WTC11 (cell line): ENCODE results near the gene ASIC2. TPM values are rescaled to one million over a fixed set of nuclear protein-coding genes. Genes with fewer than 3 reads are reported as not detected.

ENCODE experiments used
- ATAC-seq: fragments of 200-7000 bp; cut with Tn5 transposase; 2 replicates; pipeline ENCODE4 v1.10.0; 2021; ENCODE audit warnings: mild to moderate bottlenecking, moderate library complexity
- CTCF ChIA-PET: fragments of 300-600 bp; sonication (Branson Sonifier 250); formaldehyde crosslinking; loops from one replicate; lab custom pipeline; 2021; ENCODE audit warnings: antibody characterized with exemption; lab: Charles Lee
- POLR2A ChIA-PET: fragments of 350-600 bp; sonication (Branson Sonifier 250); formaldehyde crosslinking; loops from one replicate; lab custom pipeline; 2021; ENCODE audit warnings: antibody characterized with exemption; lab: Charles Lee
- DNase-seq: peaks from one replicate; pipeline ENCODE4 v3.0.0; 2021; ENCODE audit warnings: low spot score
- H3K27ac Mint-ChIP-seq: 2 replicates; pipeline ENCODE4 v1.8.0; 2021; ENCODE audit warnings: mixed read lengths
- H3K27me3 Mint-ChIP-seq: 2 replicates; pipeline ENCODE4 v1.8.0; 2021; ENCODE audit warnings: low read depth, mild to moderate bottlenecking, moderate library complexity, mixed read lengths
- H3K36me3 Mint-ChIP-seq: 2 replicates; pipeline ENCODE4 v1.8.0; 2021; ENCODE audit warnings: mixed read lengths
- H3K4me1 Mint-ChIP-seq: 2 replicates; pipeline ENCODE4 v1.8.0; 2022; ENCODE audit warnings: mixed read lengths
- H3K4me3 Mint-ChIP-seq: 2 replicates; pipeline ENCODE4 v1.8.0; 2021; ENCODE audit warnings: mild to moderate bottlenecking, moderate library complexity, mixed read lengths
- H3K9me3 Mint-ChIP-seq: 2 replicates; pipeline ENCODE4 v1.8.0; 2021; ENCODE audit warnings: mixed read lengths
- CREB1 ChIP-seq: sonication (generic); formaldehyde crosslinking; IDR thresholded peaks from 2 replicates; pipeline ENCODE4 v1.8.0; 2023; ENCODE audit warnings: mild to moderate bottlenecking, missing genetic modification reagents
- CREM ChIP-seq: sonication (generic); formaldehyde crosslinking; IDR thresholded peaks from 2 replicates; pipeline ENCODE4 v1.8.1; 2022; ENCODE audit warnings: mild to moderate bottlenecking, missing genetic modification reagents, moderate library complexity
- ESRRA ChIP-seq: sonication (generic); formaldehyde crosslinking; IDR thresholded peaks from 2 replicates; pipeline ENCODE4 v1.8.1; 2022; ENCODE audit warnings: mild to moderate bottlenecking, missing genetic modification reagents, borderline replicate concordance
- HMGA2 ChIP-seq: fragments of 250-450 bp; sonication (Bioruptor Pico); IDR thresholded peaks from 2 replicates; pipeline ENCODE4 v1.4.0; 2021; ENCODE audit warnings: mild to moderate bottlenecking, moderate library complexity
- IRF1 ChIP-seq: sonication (generic); formaldehyde crosslinking; IDR thresholded peaks from 2 replicates; pipeline ENCODE4 v1.8.0; 2023; ENCODE audit warnings: missing genetic modification reagents
- IRF2 ChIP-seq: sonication (generic); formaldehyde crosslinking; IDR thresholded peaks from 2 replicates; pipeline ENCODE4 v1.8.0; 2022; ENCODE audit warnings: low read depth, missing genetic modification reagents, borderline replicate concordance
- KAT7 ChIP-seq: sonication (generic); formaldehyde crosslinking; IDR thresholded peaks from 2 replicates; pipeline ENCODE4 v1.8.1; 2023; ENCODE audit warnings: missing genetic modification reagents, mild to moderate bottlenecking, borderline replicate concordance
- MXD4 ChIP-seq: fragments of 250-450 bp; sonication (Bioruptor Pico); IDR thresholded peaks from 2 replicates; pipeline ENCODE4 v1.8.0; 2021; ENCODE audit warnings: mild to moderate bottlenecking, moderate library complexity, borderline replicate concordance
- SOX15 ChIP-seq: fragments of 250-450 bp; sonication (Bioruptor Pico); IDR thresholded peaks from 2 replicates; pipeline ENCODE4 v1.9.0; 2021; ENCODE audit warnings: mild to moderate bottlenecking
- STAT6 ChIP-seq: sonication (generic); formaldehyde crosslinking; conservative IDR thresholded peaks from 2 replicates; pipeline ENCODE4 v1.8.1; 2023; ENCODE audit warnings: mild to moderate bottlenecking, low read depth, missing genetic modification reagents, moderate library complexity
- TCF7 ChIP-seq: sonication (generic); formaldehyde crosslinking; IDR thresholded peaks from 2 replicates; pipeline ENCODE4 v1.8.0; 2022; ENCODE audit warnings: mild to moderate bottlenecking, low read depth, missing genetic modification reagents, moderate library complexity
- ZNF232 ChIP-seq: sonication (generic); formaldehyde crosslinking; IDR thresholded peaks from 2 replicates; pipeline ENCODE4 v1.8.0; 2022; ENCODE audit warnings: mild to moderate bottlenecking, missing genetic modification reagents
- ZNF263 ChIP-seq: sonication (generic); formaldehyde crosslinking; IDR thresholded peaks from 2 replicates; pipeline ENCODE4 v1.8.1; 2022; ENCODE audit warnings: low read depth, mild to moderate bottlenecking, moderate library complexity, missing genetic modification reagents
- ZSCAN18 ChIP-seq: fragments of 250-450 bp; sonication (Bioruptor Pico); IDR thresholded peaks from 2 replicates; pipeline ENCODE4 v2.1.2; 2022; ENCODE audit warnings: mild to moderate bottlenecking, moderate library complexity
- total RNA-seq: library from RNA; stranded (reverse); gene quantifications from 3 replicates; pipeline ENCODE4 v1.2.3, GENCODE V29; 2021
- TF ChIP-seq, protein P1 (sequence below): sonication (generic); formaldehyde crosslinking; IDR thresholded peaks from 2 replicates; pipeline ENCODE4 v1.8.0; 2023; ENCODE audit warnings: missing genetic modification reagents, mild to moderate bottlenecking, borderline replicate concordance
- TF ChIP-seq, protein P2 (sequence below): sonication (generic); formaldehyde crosslinking; IDR thresholded peaks from 2 replicates; pipeline ENCODE4 v1.8.1; 2022; ENCODE audit warnings: mild to moderate bottlenecking, moderate library complexity, missing genetic modification reagents
- TF ChIP-seq, protein P3 (sequence below): sonication (generic); formaldehyde crosslinking; IDR thresholded peaks from 2 replicates; pipeline ENCODE4 v1.8.0; 2022; ENCODE audit warnings: missing genetic modification reagents
- TF ChIP-seq, protein P4 (sequence below): sonication (generic); formaldehyde crosslinking; IDR thresholded peaks from 2 replicates; pipeline ENCODE4 v1.8.0; 2022; ENCODE audit warnings: mild to moderate bottlenecking, missing genetic modification reagents
- TF ChIP-seq, protein P5 (sequence below): sonication (generic); formaldehyde crosslinking; IDR thresholded peaks from 2 replicates; pipeline ENCODE4 v1.8.0; 2022; ENCODE audit warnings: mild to moderate bottlenecking, missing genetic modification reagents
- TF ChIP-seq, protein P6 (sequence below): sonication (generic); formaldehyde crosslinking; IDR thresholded peaks from 2 replicates; pipeline ENCODE4 v1.8.1; 2023; ENCODE audit warnings: mild to moderate bottlenecking, missing genetic modification reagents, moderate library complexity

Gene ASIC2
- total RNA-seq, 1 experiment from 2014 or later, result 2.7 TPM

- ATAC-seq (no peak), DNase-seq (no peak)
- Mint-ChIP-seq H3K4me3 (no peak overlapping the region), H3K27me3 (peaks cover 38% of the 10 kb centered on the region), H3K9me3 (no peaks in the 10 kb centered on the region), H3K4me1 (peaks cover 5% of the 10 kb centered on the region), H3K27ac (no peak overlapping the region), H3K36me3 (no peaks in the 10 kb centered on the region)
- POLR2A ChIA-PET, result no interaction called here
- TF ChIP-seq TCF7 (CRISPR knock-in tag), result no peak
- TF ChIP-seq IRF2 (CRISPR knock-in tag), result no peak
- no peak for TF ChIP-seq HMGA2
- no peak for TF ChIP-seq IRF1 (CRISPR knock-in tag)
- no peak for TF ChIP-seq CREB1 (CRISPR knock-in tag)
- TF ChIP-seq KAT7 (CRISPR knock-in tag), result no peak
- no peak for TF ChIP-seq STAT6 (CRISPR knock-in tag)
- TF ChIP-seq, protein P1, sequence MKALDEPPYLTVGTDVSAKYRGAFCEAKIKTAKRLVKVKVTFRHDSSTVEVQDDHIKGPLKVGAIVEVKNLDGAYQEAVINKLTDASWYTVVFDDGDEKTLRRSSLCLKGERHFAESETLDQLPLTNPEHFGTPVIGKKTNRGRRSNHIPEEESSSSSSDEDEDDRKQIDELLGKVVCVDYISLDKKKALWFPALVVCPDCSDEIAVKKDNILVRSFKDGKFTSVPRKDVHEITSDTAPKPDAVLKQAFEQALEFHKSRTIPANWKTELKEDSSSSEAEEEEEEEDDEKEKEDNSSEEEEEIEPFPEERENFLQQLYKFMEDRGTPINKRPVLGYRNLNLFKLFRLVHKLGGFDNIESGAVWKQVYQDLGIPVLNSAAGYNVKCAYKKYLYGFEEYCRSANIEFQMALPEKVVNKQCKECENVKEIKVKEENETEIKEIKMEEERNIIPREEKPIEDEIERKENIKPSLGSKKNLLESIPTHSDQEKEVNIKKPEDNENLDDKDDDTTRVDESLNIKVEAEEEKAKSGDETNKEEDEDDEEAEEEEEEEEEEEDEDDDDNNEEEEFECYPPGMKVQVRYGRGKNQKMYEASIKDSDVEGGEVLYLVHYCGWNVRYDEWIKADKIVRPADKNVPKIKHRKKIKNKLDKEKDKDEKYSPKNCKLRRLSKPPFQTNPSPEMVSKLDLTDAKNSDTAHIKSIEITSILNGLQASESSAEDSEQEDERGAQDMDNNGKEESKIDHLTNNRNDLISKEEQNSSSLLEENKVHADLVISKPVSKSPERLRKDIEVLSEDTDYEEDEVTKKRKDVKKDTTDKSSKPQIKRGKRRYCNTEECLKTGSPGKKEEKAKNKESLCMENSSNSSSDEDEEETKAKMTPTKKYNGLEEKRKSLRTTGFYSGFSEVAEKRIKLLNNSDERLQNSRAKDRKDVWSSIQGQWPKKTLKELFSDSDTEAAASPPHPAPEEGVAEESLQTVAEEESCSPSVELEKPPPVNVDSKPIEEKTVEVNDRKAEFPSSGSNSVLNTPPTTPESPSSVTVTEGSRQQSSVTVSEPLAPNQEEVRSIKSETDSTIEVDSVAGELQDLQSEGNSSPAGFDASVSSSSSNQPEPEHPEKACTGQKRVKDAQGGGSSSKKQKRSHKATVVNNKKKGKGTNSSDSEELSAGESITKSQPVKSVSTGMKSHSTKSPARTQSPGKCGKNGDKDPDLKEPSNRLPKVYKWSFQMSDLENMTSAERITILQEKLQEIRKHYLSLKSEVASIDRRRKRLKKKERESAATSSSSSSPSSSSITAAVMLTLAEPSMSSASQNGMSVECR (CRISPR knock-in tag), result no peak
- TF ChIP-seq, protein P2, sequence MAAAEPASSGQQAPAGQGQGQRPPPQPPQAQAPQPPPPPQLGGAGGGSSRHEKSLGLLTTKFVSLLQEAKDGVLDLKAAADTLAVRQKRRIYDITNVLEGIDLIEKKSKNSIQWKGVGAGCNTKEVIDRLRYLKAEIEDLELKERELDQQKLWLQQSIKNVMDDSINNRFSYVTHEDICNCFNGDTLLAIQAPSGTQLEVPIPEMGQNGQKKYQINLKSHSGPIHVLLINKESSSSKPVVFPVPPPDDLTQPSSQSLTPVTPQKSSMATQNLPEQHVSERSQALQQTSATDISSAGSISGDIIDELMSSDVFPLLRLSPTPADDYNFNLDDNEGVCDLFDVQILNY, result no peak
- TF ChIP-seq, protein P3, sequence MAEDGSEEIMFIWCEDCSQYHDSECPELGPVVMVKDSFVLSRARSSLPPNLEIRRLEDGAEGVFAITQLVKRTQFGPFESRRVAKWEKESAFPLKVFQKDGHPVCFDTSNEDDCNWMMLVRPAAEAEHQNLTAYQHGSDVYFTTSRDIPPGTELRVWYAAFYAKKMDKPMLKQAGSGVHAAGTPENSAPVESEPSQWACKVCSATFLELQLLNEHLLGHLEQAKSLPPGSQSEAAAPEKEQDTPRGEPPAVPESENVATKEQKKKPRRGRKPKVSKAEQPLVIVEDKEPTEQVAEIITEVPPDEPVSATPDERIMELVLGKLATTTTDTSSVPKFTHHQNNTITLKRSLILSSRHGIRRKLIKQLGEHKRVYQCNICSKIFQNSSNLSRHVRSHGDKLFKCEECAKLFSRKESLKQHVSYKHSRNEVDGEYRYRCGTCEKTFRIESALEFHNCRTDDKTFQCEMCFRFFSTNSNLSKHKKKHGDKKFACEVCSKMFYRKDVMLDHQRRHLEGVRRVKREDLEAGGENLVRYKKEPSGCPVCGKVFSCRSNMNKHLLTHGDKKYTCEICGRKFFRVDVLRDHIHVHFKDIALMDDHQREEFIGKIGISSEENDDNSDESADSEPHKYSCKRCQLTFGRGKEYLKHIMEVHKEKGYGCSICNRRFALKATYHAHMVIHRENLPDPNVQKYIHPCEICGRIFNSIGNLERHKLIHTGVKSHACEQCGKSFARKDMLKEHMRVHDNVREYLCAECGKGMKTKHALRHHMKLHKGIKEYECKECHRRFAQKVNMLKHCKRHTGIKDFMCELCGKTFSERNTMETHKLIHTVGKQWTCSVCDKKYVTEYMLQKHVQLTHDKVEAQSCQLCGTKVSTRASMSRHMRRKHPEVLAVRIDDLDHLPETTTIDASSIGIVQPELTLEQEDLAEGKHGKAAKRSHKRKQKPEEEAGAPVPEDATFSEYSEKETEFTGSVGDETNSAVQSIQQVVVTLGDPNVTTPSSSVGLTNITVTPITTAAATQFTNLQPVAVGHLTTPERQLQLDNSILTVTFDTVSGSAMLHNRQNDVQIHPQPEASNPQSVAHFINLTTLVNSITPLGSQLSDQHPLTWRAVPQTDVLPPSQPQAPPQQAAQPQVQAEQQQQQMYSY (CRISPR knock-in tag), result no peak
- no peak for TF ChIP-seq SOX15
- TF ChIP-seq CREM (CRISPR knock-in tag), result no peak
- no peak for TF ChIP-seq ESRRA (CRISPR knock-in tag)
- TF ChIP-seq, protein P4, sequence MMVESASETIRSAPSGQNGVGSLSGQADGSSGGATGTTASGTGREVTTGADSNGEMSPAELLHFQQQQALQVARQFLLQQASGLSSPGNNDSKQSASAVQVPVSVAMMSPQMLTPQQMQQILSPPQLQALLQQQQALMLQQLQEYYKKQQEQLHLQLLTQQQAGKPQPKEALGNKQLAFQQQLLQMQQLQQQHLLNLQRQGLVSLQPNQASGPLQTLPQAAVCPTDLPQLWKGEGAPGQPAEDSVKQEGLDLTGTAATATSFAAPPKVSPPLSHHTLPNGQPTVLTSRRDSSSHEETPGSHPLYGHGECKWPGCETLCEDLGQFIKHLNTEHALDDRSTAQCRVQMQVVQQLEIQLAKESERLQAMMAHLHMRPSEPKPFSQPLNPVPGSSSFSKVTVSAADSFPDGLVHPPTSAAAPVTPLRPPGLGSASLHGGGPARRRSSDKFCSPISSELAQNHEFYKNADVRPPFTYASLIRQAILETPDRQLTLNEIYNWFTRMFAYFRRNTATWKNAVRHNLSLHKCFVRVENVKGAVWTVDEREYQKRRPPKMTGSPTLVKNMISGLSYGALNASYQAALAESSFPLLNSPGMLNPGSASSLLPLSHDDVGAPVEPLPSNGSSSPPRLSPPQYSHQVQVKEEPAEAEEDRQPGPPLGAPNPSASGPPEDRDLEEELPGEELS (CRISPR knock-in tag), result no peak
- TF ChIP-seq, protein P5, sequence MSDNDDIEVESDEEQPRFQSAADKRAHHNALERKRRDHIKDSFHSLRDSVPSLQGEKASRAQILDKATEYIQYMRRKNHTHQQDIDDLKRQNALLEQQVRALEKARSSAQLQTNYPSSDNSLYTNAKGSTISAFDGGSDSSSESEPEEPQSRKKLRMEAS (CRISPR knock-in tag), result no peak
- TF ChIP-seq ZNF232 (CRISPR knock-in tag), result no peak
- TF ChIP-seq ZNF263 (CRISPR knock-in tag), result no peak
- no peak for TF ChIP-seq MXD4 (CRISPR knock-in tag)
- TF ChIP-seq, protein P6, sequence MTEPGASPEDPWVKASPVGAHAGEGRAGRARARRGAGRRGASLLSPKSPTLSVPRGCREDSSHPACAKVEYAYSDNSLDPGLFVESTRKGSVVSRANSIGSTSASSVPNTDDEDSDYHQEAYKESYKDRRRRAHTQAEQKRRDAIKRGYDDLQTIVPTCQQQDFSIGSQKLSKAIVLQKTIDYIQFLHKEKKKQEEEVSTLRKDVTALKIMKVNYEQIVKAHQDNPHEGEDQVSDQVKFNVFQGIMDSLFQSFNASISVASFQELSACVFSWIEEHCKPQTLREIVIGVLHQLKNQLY (CRISPR knock-in tag), result no peak
- no peak for TF ChIP-seq ZSCAN18 (CRISPR knock-in tag)
- CTCF ChIA-PET, result interaction anchor here (1.3 to 1.4 kb wide), 3 partner anchors 27 to 364 kb away, joined by 3 to 5 read pairs (median 5); no protein-coding TSS in a partner anchor
Observed at GRCh38 chr17:33287096-33287725, 5.9 kb downstream of the ASIC2 start.
